ENCODE data around the gene HIBCH.
"Not testable (repeated sequence)": the region's sequence is repeated elsewhere in the genome, so short reads cannot be mapped to it uniquely, and the experiment has no call there.

HIBCH gene

DNA sequence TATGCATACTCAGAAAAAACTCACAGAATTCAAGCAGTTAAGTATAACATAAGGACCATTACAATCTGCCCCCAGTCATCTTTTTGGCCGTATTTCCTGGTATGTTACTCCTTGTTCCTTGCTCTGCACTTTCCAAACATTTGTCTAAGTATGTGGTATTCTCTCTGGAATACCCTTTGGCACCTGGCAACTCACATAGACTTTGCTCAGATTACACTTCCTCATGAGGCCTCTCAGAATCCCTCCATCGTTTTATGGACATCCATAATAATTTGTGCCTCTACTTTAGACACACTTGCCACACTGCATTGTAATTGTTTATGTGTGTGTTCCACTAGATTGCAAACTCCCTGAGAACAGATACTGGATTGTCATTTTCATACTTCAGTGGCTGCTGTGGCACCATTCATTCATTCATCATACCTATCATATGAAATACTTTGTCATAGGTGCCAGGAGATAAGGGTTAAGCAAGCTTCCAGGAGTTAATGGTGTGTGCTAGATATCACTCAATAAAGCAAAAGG lies 84.0 kb downstream of the HIBCH start:
- DNase-seq (ENCODE audit: low spot score): no peak

DNA sequence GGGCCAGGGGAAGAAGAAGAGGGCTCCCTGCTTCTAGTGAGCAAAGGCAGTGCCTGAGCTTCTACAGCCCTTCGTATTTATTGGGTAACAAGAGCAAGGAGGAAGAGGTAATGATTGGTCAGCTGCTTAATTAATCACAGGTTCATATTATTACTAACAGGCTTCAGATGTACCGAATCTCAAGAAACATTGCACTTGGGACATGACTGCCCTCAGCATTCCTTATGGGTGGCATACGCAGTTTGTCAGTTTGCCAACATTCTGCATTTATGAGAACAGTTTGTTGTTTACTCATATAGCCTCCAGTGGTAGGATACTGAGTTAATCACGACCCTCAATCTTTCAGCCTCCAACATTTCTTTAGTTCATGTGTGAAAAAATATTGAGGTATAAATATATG lies 84.5 kb downstream of the HIBCH start:
- DNase-seq (ENCODE audit: low spot score): no peak

DNA sequence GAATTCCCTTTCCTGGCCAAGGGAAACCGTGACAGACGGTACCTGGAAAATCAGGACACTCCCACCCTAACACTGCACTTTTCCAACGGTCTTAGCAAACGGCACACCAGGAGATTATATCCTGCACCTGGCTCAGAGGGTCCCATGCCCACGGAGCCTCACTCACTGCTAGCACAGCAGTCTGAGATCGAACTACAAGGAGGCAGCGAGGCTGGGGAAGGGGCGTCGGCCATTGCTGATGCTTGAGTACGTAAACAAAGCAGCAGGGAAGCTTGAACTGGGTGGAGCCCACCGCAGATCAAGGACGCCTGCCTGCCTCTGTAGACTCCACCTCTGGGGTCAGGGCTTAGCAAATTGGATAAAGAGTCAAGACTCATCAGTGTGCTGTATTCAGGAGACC lies 95.6 kb downstream of the HIBCH start:
- DNase-seq (ENCODE audit: low spot score): not testable (repeated sequence)

DNA sequence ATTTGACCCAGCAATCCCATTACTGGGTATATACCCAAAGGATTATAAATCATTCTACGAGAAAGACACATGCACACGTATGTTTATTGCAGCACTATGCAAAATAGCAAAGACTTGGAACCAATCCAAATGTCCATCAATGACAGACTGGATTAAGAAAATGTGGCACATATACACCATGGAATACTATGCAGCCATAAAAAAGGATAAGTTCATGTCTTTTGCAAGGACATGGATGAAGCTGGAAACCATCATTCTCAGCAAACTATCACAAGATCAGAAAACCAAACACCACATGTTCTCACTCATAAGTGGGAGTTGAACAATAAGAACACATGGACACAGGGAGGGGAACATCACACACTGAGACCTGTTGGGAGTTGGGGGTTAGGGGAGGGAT lies 96.9 kb downstream of the HIBCH start:
- not testable (repeated sequence) for DNase-seq (ENCODE audit: low spot score)

DNA sequence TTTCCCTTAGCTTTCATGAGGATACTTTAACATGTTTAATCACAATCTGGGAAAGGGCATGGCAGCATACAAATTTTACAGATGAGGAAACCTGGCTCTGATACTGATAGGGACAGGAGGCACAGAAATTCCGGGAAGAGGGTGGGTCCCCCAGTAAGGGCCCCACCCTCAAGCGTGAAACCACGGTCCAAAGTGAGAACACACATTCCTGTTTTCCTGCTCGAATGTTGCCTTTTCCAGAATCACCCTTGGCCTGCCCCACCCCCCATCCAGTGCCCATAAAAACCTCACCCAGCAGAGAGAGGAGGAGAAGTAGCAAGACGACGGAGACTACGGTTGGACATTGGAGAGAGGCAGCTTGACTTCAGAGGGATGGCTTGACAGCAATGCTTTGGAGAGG lies 98.2 kb downstream of the HIBCH start:
- peak; percentile 56 for DNase-seq (ENCODE audit: low spot score)

DNA sequence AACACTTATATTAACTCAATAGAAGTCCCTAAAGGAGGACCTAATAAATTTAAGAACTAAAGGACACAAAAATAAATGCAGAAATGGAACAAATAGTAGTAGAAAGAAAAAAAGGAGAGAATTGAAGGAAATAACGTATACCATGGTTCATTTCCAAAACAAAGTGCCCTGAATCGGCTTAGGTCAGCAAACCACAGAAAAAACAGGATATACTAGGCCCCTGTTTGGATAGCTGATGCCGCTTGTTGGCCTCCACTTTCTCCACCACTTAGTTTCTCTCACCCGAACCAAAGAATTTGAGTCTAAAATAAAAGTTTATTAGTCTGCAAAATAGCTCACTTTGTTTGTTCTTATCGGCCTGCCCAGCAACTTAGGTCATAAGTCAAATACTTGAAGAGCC lies 100.4 kb downstream of the HIBCH start:
- no peak for DNase-seq (ENCODE audit: low spot score)

DNA sequence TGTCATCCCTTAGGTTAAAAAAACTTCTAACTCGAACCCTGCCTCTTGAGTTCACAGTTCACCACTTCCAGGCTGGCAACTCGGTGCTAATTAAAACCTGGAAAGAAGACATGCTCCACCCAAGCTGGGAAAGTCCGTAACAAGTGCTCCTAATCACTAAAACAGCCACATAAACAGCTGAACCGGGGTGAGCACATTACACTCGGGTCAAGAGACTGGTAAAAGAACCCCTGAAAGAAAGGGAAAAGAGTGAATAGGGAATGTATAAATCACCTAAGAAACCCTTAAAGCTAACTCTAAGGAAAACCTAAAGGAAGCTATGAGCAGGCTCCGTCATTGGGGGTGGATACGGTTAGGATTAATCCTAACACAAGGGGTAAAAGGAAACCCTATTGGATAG lies 102.0 kb downstream of the HIBCH start:
- no peak for DNase-seq (ENCODE audit: low spot score)

DNA sequence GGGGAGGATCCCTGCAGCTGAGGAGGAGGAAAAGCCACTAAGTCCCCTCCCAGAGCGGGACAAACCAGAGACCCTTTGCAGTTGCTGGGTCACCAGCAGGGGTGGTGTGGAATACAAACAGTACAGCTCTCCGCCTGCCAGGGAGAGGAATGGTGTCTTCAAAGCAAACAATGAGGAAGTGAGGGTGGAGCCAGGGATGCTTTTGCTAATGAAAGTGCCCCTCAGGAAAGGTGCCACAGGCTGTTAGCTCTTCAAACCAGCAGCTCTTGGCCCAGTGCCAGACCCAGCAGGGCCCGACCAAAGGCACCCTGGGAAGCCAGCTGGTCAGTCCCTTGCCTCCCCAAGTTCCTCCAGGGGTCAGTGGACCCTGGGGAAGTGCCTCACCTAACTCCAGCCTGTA lies 102.8 kb downstream of the HIBCH start:
- DNase-seq (ENCODE audit: low spot score): peak; percentile 38

DNA sequence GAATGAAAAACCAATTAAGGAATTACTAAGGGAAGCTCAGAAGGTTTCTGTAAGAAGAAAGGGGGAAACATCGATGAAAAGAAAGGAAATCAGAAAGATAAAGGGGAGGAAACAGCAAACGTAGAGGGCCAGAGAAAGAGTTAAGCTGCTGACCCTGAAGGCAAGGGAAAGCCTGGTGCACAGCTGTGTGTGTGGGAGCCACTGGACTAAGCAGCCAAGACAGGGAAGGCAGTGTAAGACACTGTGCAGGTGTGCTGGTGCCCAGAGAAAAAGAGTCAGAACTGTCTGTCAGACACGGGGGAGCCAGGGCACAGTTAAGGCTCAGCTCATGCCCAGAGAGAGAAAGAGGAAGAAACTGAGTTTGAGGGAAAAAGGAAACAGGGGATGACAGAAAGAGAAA lies 104.0 kb downstream of the HIBCH start:
- no peak for DNase-seq (ENCODE audit: low spot score)

DNA sequence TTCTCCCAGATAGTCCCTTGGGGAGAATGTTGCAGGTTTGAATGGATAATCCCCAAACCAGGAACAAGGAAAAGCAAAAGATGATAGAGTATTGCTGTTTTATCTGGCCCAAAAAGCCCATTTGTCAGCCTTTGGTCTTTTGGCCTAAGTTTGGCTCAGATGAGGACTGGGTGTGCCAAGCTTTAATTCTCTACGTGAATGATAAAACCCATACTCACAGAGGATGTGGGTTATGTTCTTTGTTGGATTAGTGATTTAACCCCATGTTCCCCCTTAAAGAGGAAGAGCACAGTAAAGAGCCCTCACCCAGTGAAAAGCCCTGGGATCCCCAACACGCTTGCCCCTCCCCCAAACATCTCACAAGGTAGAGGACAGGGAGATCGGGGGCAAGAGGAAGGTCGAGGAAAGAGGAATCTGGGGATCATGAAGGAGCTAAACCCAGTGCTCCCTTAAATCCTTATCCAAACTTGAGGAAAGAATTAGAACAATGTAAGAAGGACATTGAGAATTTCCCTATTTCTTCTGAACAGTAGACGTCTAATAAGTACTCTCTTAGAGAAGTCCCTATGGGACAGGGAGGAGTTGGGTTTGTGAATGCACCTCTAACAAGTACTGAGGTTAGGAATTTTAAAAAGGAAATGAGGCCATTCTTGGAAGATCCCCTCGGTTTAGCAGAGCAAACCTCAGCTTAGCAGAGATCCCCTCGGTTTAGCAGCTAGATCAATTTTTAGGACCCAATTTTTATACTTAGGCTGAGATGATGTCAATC lies 105.0 kb downstream of the HIBCH start:
- DNase-seq (ENCODE audit: low spot score): no peak

DNA sequence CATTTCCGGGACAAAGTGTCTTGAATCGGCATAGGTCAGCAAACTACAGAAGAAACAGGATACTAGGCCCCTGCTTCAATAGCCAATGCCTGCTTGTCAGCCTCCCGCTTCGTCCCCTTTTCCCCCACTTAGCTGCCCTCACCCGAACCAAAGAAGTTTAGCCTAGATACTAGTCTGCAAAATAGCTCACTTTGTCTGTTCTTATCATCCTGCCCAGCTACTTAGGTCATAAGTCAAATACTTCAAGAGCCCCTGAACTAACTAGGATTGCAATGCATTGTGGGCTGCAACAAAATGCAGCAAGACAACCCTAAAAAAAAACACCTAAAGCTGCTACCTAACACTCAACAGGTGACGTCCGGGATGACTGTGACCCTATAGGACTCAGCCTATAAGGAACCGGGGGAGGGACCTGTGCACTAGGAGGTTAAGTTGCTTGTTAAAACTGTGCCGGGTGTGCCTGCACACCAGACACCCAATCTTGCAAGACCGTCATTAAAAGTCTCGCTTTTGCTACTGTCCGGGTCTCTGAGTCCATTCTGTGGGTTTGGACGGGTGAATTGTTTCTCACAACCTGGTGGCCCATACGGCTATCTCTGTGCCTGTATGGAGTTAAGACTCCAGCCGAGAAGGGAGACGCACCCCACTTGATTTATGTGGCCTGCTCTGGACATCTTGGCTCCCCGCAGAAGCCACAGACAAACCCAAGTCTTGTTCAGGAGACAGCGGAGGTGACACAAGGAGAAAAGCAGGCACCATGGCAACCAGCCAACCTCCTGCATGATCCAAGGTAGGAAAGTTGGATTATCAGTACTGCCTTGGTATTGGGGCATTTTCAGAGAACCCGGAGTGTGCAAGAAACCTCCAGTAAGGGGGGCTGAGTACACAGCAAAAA lies 105.9 kb downstream of the HIBCH start:
- DNase-seq (ENCODE audit: low spot score): no peak

DNA sequence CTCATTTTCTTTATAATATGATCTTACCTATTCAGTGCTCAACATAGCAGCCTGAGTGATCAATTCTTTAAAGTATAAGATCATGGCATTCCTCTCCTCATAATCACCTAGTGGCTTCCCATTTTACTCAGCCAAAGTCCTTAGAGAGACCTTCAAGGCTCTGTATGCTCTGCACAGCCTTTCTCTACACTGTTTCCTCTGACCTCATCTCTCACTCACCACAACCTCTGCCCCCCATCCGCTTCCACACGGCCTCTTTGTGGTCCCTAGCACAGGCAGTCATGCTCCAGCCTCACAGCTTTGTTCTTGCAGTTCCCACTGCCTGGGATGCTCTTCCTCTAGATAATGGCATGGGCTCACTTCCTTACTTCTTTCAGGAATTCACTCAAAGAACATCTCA lies 109.2 kb downstream of the HIBCH start:
- DNase-seq (ENCODE audit: low spot score): no peak

DNA sequence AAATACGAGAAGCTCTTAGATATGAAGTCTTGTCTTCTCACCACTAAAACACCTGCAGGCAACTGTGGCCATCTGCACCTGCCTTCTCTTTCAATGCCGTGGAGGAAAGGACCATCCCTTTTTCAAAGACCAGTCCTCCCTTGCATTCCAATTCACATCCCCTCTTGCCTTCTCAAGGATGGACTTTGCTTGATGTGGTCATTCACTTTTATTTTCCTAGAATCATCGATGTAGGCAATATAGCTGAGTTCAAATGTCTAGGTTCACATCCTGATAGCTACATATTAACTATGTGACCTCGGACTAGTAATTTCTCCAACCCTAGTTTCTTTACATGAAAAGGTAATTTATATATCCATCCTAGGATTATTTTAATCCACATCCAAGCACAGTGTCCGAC lies 110.1 kb downstream of the HIBCH start:
- no peak for DNase-seq (ENCODE audit: low spot score)

DNA sequence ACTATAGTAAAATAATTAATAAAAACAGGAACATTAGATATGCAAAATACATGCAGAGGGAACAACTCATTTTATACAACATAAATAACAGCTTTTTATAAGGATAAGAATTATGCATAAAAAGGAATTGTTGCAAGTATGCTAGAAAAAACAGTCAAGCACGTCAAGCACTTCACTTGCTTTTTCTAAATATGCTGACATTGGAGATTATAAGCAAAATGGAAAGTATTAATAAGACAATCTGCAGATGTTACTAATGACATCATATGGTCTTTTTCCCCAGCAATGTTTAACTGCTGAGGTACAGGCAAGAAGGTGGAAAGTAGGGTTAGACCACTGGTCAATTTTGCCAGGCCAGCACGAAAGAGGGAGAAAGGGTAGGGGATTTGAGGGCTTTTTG lies 111.7 kb downstream of the HIBCH start:
- no peak for DNase-seq (ENCODE audit: low spot score)

DNA sequence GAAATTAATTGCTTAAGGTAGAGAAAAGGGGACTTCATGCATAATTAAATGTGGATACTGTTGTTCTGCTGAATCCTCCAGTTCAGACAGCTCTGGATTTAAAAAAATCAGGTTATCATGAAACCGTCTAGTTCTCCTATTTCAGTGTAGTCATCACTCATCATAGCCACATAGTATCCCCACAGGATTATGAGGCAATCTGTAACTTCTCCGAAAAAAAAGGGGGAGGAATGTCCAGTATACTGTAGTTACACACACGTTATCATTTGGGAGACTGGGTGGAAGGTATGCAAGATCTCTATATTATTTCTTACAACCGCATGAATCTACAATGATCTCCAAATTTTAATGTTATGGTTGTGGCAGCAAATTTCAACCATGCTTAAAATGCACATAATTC lies 114.0 kb downstream of the HIBCH start:
- DNase-seq (ENCODE audit: low spot score): no peak

DNA sequence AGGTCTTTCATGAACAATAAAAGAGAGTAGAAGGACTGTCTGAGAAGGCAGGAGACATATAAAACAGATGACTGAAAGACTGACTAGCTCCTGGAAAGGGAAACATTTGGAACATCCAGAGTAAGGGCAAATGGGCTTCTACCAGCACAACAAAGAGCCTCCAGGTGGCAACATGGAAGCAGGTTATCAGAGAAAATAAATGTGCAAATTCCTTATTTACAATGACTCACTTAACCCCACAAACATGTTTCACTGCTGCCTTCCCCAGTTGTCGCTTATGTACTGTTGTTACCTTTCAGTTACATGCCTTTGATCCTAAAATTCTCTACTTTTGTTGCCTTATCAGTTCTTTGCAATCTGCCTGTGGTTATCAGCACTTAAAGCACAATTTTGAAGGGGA lies 117.0 kb downstream of the HIBCH start:
- DNase-seq (ENCODE audit: low spot score): peak; percentile 41

DNA sequence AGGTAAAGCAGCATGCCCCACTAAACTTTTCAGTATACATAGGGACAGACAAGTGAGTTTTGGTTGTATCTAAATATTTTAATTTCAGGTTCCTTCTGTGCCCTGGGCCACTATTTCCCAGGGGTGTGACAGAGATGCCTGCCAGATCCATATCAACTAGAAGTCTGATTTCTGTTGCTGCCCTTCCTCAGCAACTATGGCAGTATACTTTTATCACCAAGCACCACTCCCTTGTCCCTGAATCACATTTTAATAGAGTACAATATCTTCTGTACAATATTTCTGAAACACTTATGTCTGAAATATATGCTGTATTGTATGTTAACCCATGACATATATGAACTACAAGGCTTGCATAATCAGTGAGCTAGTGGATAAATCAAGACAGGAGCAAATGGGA lies 117.6 kb downstream of the HIBCH start:
- DNase-seq (ENCODE audit: low spot score): no peak

DNA sequence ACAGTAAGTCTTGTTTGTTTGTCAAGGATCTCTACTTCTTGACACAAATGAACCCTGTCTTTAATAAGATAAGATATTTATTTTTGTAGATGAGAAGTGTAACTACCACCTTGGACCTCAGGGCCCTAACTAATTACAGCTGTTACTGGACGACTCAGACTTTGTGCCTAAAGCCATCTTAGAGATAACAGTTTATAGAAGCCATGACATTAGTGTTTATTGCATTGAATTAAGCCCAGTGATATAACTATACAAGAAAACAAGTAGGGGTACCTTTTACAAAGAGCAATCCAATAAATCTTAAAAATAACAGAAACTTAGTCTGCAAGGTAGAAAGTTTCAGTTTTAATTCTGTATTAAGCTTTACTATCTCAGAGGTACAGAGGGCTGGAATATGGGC lies 119.0 kb downstream of the HIBCH start:
- no peak for DNase-seq (ENCODE audit: low spot score)

DNA sequence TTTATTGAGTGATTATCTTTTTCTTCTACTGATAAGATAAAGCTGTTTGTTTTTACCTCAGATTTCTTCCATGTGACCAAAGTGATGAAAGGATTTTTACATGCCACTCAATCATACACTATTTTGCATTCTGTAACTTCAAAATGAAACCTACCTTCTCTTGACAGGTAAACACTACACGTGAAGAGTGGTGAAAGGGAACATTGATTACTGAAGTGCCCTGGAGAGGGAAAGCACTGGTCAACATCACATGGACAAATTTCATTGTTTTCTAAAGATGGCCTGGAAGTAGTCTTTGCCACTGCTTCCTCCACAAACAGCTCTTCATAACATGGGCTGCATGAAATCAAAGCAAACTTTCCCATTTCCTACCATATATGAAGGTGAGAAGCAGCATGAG lies 120.1 kb downstream of the HIBCH start:
- DNase-seq (ENCODE audit: low spot score): no peak

DNA sequence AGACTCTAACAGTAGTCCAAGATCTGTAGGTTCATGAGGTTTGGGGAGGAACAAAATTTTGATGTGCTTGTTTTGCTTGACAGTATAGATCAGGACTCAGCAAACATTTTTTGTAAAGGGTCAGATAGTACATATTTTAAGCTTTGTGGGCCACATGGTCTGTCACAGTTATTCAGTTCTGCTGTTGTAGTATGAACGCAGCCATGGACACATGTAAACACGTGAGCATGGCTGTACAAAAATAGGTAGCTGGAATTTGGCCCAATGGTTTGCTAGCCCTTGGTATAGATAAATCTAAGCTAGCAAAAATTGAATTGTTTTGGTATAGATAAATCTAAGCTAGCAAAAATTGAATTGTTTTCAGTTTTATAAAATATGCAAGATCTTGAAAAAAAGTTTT lies 120.5 kb downstream of the HIBCH start:
- DNase-seq (ENCODE audit: low spot score): no peak

DNA sequence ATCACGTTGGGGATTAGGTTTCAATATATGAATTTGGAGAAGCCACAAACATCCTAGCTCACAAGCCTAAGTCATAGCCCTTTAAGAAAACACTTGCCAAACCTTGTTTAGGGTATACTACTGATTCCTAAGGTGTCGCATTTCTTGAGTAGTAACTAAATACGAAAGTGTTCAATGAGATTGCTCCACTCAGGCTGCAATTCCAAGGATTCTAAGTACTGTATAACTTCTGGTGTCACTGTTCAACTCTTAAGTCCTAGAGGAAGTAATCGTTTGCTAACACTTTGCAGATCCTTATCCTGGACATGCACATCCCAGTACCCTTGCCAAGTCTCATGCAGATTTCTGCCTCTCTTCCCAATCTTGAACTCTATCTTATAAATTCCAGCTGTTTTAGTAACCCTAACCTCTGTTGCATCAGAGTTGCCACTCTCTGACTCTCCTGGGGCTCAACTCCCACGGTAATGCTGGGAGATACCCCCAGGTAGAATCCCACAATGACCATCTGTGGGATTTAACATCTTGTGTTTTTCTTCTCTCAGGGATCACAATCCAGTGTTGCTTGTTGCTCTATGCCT lies 122.4 kb downstream of the HIBCH start:
- DNase-seq (ENCODE audit: low spot score): no peak

DNA sequence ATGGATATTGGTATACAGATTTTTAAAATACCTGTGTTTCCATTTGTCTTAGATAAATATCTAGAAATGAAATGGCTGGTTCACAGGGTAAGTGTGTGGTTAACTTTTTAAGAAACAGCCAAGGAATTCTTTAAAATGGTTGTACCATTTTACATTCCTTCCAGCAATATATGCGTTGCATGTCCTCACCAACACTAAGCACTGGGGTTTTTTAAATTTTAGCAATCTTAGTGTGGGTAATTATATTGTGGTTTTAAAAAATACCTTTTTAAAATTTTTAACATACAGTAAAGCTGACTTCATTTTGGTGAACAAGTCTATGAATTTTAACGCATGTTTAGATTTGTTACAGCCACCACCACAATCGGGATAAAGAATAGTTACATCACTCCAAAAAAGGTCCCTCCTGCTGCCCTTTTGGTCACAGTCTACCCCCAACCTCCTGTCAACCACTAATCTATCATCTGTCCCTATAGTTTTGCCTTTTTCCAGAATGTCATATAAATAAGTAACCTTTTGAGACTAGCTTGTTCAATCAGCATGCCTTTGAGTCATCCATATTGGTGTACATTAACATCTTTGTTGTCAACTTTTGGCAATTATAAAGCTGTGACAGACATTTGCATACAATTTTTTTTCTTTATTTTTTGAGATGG lies 129.0 kb downstream of the HIBCH start:
- DNase-seq (ENCODE audit: low spot score): no peak

All from LoVo (cell line).